Measurements from ENCODE around the gene SV2B.

DNA sequence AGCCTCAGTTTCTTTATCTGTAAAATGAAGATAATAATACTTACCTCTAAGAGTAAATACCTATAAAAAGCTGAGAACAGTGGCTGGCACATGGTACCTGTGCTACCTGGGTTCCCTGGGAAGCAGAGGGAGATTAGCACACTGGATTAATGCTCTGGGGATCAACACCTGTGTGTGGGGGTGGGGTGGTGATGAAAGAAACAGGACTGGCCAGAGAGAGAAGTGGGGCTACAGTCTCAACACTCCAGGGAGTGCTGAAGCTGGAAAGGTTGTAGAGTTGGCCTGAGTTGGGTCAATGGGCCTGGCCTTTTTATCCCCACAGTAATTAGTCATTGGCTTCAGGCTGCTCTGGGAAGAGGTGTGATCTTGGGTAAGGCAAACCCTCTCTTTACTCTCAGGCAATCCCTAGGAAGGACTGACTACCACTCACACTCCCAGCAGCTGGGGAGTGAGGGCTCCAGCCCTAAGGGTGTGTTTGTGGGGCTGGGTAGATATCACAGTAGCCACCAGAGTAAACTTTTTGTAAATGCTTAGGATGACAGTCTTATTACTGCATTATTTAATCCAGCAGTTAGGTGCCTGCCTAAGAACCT, 102.5 kb downstream of the SV2B start:
- TF ChIP-seq, protein P1, sequence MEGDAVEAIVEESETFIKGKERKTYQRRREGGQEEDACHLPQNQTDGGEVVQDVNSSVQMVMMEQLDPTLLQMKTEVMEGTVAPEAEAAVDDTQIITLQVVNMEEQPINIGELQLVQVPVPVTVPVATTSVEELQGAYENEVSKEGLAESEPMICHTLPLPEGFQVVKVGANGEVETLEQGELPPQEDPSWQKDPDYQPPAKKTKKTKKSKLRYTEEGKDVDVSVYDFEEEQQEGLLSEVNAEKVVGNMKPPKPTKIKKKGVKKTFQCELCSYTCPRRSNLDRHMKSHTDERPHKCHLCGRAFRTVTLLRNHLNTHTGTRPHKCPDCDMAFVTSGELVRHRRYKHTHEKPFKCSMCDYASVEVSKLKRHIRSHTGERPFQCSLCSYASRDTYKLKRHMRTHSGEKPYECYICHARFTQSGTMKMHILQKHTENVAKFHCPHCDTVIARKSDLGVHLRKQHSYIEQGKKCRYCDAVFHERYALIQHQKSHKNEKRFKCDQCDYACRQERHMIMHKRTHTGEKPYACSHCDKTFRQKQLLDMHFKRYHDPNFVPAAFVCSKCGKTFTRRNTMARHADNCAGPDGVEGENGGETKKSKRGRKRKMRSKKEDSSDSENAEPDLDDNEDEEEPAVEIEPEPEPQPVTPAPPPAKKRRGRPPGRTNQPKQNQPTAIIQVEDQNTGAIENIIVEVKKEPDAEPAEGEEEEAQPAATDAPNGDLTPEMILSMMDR (conservative IDR thresholded peaks at IDR 0.05): no peak
- TF ChIP-seq EZH2 (IDR thresholded peaks at IDR 0.05; ENCODE audit: low read depth): no peak
